GM12892 (cell line): ENCODE measurements around the gene PEX5.

ENCODE experiments used
- POLR2A ChIP-seq: IDR thresholded peaks from 2 replicates; pipeline ENCODE4 v1.6.1; 2011; ENCODE audit warnings: low read depth, low read length, control low read depth
- POLR2AphosphoS5 ChIP-seq: IDR thresholded peaks from 2 replicates; pipeline ENCODE4 v1.6.1; 2011; ENCODE audit warnings: low read depth, low read length, control low read depth

GRCh38 chr12:7162691-7163114 lies 26.8 kb upstream of the PEX5 start:
- TF ChIP-seq POLR2AphosphoS5, result no peak
- TF ChIP-seq POLR2A, result no peak
